ENCODE measurements around the gene NR6A1. TPM values are rescaled to one million over a fixed set of nuclear protein-coding genes. Genes with fewer than 3 reads are reported as not detected.
A peak's percentile ranks its signal among the peaks of the same experiment; 100 is the strongest.

Gene NR6A1
- total and polyA plus RNA-seq, 2 of the 13 experiments (the other 11 are each of a cell fraction or from before 2014, with no cell fraction given): 28.1 to 31.5 TPM

- TF ChIP-seq ZFP91 (CRISPR knock-in tag; IDR thresholded peaks at IDR 0.05; ENCODE audit: borderline replicate concordance) (peak; percentile 81), ZIK1 (CRISPR knock-in tag; IDR thresholded peaks at IDR 0.05; ENCODE audit: borderline replicate concordance, low read depth) (0 out of 2 replicates have a peak, but pooled peaks have one; percentile 49), CENPT (CRISPR knock-in tag; IDR thresholded peaks at IDR 0.05; ENCODE audit: low read depth) (no peak), MED1 (CRISPR knock-in tag; IDR thresholded peaks at IDR 0.05) (peak; percentile 63), THAP11 (CRISPR knock-in tag; IDR thresholded peaks at IDR 0.05) (peak; percentile 31; the same call in 1 of the 2 replicates), PHF21A (CRISPR knock-in tag; IDR thresholded peaks at IDR 0.05) (peak; percentile 74), ZNF230 (CRISPR knock-in tag; IDR thresholded peaks at IDR 0.05) (no peak), SALL1 (CRISPR knock-in tag; IDR thresholded peaks at IDR 0.05) (peak; percentile 55; the same call in 1 of the 2 replicates), ARNTL (CRISPR knock-in tag; IDR thresholded peaks at IDR 0.05) (0 out of 2 replicates have a peak, but pooled peaks have one; percentile 41), ZSCAN12 (CRISPR knock-in tag; IDR thresholded peaks at IDR 0.05) (no peak), MXD4 (CRISPR knock-in tag; IDR thresholded peaks at IDR 0.05) (no peak), ZNF770 (CRISPR knock-in tag; IDR thresholded peaks at IDR 0.05) (peak; percentile 50; the same call in 1 of the 2 replicates), ZNF609 (CRISPR knock-in tag; IDR thresholded peaks at IDR 0.05; ENCODE audit: borderline replicate concordance) (peak; percentile 29; the same call in 1 of the 2 replicates), TOPORS (CRISPR knock-in tag; IDR thresholded peaks at IDR 0.05) (no peak), ZNF768 (CRISPR knock-in tag; IDR thresholded peaks at IDR 0.05) (peak; percentile 36; the same call in 1 of the 2 replicates), HMGXB4 (CRISPR knock-in tag; IDR thresholded peaks at IDR 0.05; ENCODE audit: borderline replicate concordance in 1 of 2, low read depth in 1 of 2) (peak; percentile 62 to 69; a peak in 3 of 4 replicates), POGZ (CRISPR knock-in tag; IDR thresholded peaks at IDR 0.05) (peak; percentile 61), MBD4 (IDR thresholded peaks at IDR 0.05; ENCODE audit: borderline replicate concordance, low read length) (no peak), FOXA1 (IDR thresholded peaks at IDR 0.05) (no peak), FOXA1 (CRISPR knock-in tag; IDR thresholded peaks at IDR 0.05) (peak; percentile 46; the same call in 1 of the 2 replicates)
Measured at GRCh38 chr9:124794902-124795491, 23.9 kb upstream of the NR6A1 start (continued).
